Fibroblast of skin of scalp (primary cell): ENCODE measurements around the gene SERGEF.

ENCODE experiments used
- DNase-seq: peaks from one replicate; pipeline ENCODE4 v3.0.0-alpha.2; 2013

SERGEF gene

GRCh38 chr11:17951685-17952388 is 61.0 kb downstream of the SERGEF start:
- DNase-seq, result no peak

- no peak for DNase-seq
Observed at GRCh38 chr11:17950644-17951043, 62.2 kb downstream of the SERGEF start.

- no peak for DNase-seq
Observed at GRCh38 chr11:17948296-17948695, 64.6 kb downstream of the SERGEF start.

GRCh38 chr11:17939542-17939941 is 73.3 kb downstream of the SERGEF start:
- DNase-seq, result no peak

- DNase-seq, result no peak
Observed at GRCh38 chr11:17936790-17937189, 76.1 kb downstream of the SERGEF start.

- DNase-seq, result no peak
Observed at GRCh38 chr11:17934194-17934593, 78.7 kb downstream of the SERGEF start.

- DNase-seq, result no peak
Observed at GRCh38 chr11:17933708-17934107, 79.1 kb downstream of the SERGEF start.

- DNase-seq, result no peak
Observed at GRCh38 chr11:17932472-17932871, 80.4 kb downstream of the SERGEF start.

GRCh38 chr11:17931595-17931994 is 81.3 kb downstream of the SERGEF start:
- DNase-seq, result no peak

- DNase-seq, result no peak
Observed at GRCh38 chr11:17930544-17931125, 82.2 kb downstream of the SERGEF start.

GRCh38 chr11:17929171-17929570 is 83.7 kb downstream of the SERGEF start:
- DNase-seq, result no peak

GRCh38 chr11:17927681-17928343 is 85.0 kb downstream of the SERGEF start:
- DNase-seq, result no peak

GRCh38 chr11:17927041-17927440 is 85.8 kb downstream of the SERGEF start:
- no peak for DNase-seq

GRCh38 chr11:17924713-17925112 is 88.1 kb downstream of the SERGEF start:
- DNase-seq, result no peak

- peak; percentile 51 for DNase-seq
Observed at GRCh38 chr11:17923217-17923616, 89.6 kb downstream of the SERGEF start.

GRCh38 chr11:17922416-17922788 is 90.4 kb downstream of the SERGEF start:
- no peak for DNase-seq

- peak; percentile 46 for DNase-seq
Observed at GRCh38 chr11:17921659-17922415, 91.0 kb downstream of the SERGEF start.

- no peak for DNase-seq
Observed at GRCh38 chr11:17918049-17918605, 94.7 kb downstream of the SERGEF start.

- DNase-seq, result no peak
Observed at GRCh38 chr11:17917556-17917955, 95.3 kb downstream of the SERGEF start.

- no peak for DNase-seq
Observed at GRCh38 chr11:17915500-17916143, 97.2 kb downstream of the SERGEF start.

- DNase-seq, result no peak
Observed at GRCh38 chr11:17914957-17915356, 97.9 kb downstream of the SERGEF start.

- DNase-seq, result no peak
Observed at GRCh38 chr11:17907046-17907445, 105.8 kb downstream of the SERGEF start.
